ENCODE measurements around the gene DIP2C. TPM values are rescaled to one million over a fixed set of nuclear protein-coding genes. Genes with fewer than 3 reads are reported as not detected.
"Not testable (repeated sequence)": the region's sequence is repeated elsewhere in the genome, so short reads cannot be mapped to it uniquely, and the experiment has no call there.

Gene DIP2C
- total and polyA plus RNA-seq, 3 experiments from 2014 or later: 0.44 to 1.1 (median 0.55) TPM

- H3K4me1 ChIP-seq (ENCODE audit: insufficient read depth, low read length): no peaks in the 10 kb centered on the region
- no peak overlapping the region for H3K27ac ChIP-seq (ENCODE audit: low read depth, low read length)
- no peak for DNase-seq
- no peaks in the 10 kb centered on the region for H3K27me3 ChIP-seq (ENCODE audit: insufficient read depth, low read length, poor library complexity, severe bottlenecking)
- Mint-ChIP-seq H3K36me3 (no peaks in the 10 kb centered on the region), H3K4me1 (no peaks in the 10 kb centered on the region), H3K27me3 (peaks cover 10 to 46% of the 10 kb centered on the region in 2 donors), H3K4me3 (no peak overlapping the region), H3K27ac (no peak overlapping the region), H3K9me3 (peaks cover 0 to 11% (median 7%) of the 10 kb centered on the region in 5 donors)
- no peaks in the 10 kb centered on the region for H3K9me3 ChIP-seq (ENCODE audit: low read length)
- H3K4me3 ChIP-seq (ENCODE audit: low read length): no peak overlapping the region
- POLR2A ChIA-PET: no interaction called here
- no peaks in the 10 kb centered on the region for H3K36me3 ChIP-seq (ENCODE audit: insufficient read depth, low read length)
- CTCF ChIA-PET: no interaction called here
Measured at GRCh38 chr10:707861-708260, 18.4 kb upstream of the DIP2C start.

GRCh38 chr10:707456-707855 is 18.0 kb upstream of the DIP2C start:
- Mint-ChIP-seq H3K4me3 (no peak overlapping the region), H3K4me1 (no peaks in the 10 kb centered on the region), H3K27me3 (peaks cover 9 to 48% of the 10 kb centered on the region in 2 donors), H3K9me3 (peaks cover 0 to 11% (median 8%) of the 10 kb centered on the region in 5 donors), H3K27ac (no peak overlapping the region), H3K36me3 (no peaks in the 10 kb centered on the region)
- H3K4me3 ChIP-seq (ENCODE audit: low read length): no peak overlapping the region
- H3K4me1 ChIP-seq (ENCODE audit: insufficient read depth, low read length): no peaks in the 10 kb centered on the region
- H3K9me3 ChIP-seq (ENCODE audit: low read length): no peaks in the 10 kb centered on the region
- no peak overlapping the region for H3K27ac ChIP-seq (ENCODE audit: low read depth, low read length)
- H3K27me3 ChIP-seq (ENCODE audit: insufficient read depth, low read length, poor library complexity, severe bottlenecking): no peaks in the 10 kb centered on the region
- CTCF ChIA-PET: no interaction called here
- DNase-seq: no peak
- H3K36me3 ChIP-seq (ENCODE audit: insufficient read depth, low read length): no peaks in the 10 kb centered on the region
- POLR2A ChIA-PET: no interaction called here

DNA sequence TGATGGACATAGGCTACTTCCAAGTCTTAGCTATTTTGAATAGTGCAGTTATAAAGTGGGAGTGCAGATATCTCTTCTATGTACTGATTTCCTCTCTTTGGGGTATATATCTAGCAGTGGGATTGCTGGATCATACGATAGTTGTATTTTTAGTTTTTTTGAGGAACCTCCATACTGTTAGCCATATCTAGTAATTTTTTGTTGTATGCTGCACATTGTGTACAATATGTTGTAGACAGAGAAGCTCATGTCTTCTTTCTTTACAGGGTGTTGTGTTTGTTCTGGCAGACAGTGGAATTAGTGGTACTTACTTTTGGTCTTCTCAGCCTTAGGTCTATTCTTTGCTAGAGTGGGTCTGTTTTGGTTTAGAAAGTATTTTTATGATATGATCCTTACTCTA is 13.7 kb upstream of the DIP2C start:
- POLR2A ChIA-PET: no interaction called here
- H3K36me3 ChIP-seq (ENCODE audit: insufficient read depth, low read length): no peaks in the 10 kb centered on the region
- no peak overlapping the region for H3K27ac Mint-ChIP-seq
- H3K9me3 Mint-ChIP-seq: peaks cover 0 to 11% (median 8%) of the 10 kb centered on the region in 5 donors
- H3K4me3 ChIP-seq (ENCODE audit: low read length): no peak overlapping the region
- H3K36me3 Mint-ChIP-seq: no peaks in the 10 kb centered on the region
- H3K27ac ChIP-seq (ENCODE audit: low read depth, low read length): no peak overlapping the region
- no peaks in the 10 kb centered on the region for H3K27me3 ChIP-seq (ENCODE audit: insufficient read depth, low read length, poor library complexity, severe bottlenecking)
- H3K4me1 ChIP-seq (ENCODE audit: insufficient read depth, low read length): no peaks in the 10 kb centered on the region
- no peak overlapping the region for H3K4me3 Mint-ChIP-seq
- CTCF ChIA-PET: no interaction called here
- no peak for DNase-seq
- H3K9me3 ChIP-seq (ENCODE audit: low read length): no peaks in the 10 kb centered on the region
- peaks cover 14 to 41% of the 10 kb centered on the region in 2 donors for H3K27me3 Mint-ChIP-seq
- no peaks in the 10 kb centered on the region for H3K4me1 Mint-ChIP-seq

DNA sequence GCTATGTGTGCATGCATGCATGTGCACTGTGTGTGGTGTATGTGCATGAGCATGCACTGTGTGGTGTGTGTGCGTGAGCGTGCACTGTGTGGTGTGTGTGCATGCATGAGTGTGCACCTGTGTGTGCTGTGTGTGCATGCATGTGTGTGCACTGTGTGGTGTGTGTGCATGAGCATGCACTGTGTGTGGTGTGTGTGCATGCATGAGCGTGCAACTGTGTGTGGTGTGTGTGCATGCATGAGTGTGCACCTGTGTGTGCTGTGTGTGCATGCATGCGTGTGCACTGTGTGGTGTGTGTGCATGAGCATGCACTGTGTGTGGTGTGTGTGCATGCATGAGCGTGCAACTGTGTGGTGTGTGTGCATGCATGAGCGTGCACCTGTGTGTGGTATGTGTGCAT is 10.7 kb upstream of the DIP2C start:
- DNase-seq; H3K4me3 Mint-ChIP-seq; H3K36me3 Mint-ChIP-seq; H3K36me3 ChIP-seq (ENCODE audit: insufficient read depth, low read length); H3K4me1 Mint-ChIP-seq; H3K27ac ChIP-seq (ENCODE audit: low read depth, low read length); H3K9me3 ChIP-seq (ENCODE audit: low read length); H3K27ac Mint-ChIP-seq; H3K9me3 Mint-ChIP-seq; H3K4me3 ChIP-seq (ENCODE audit: low read length); CTCF ChIA-PET; H3K27me3 ChIP-seq (ENCODE audit: insufficient read depth, low read length, poor library complexity, severe bottlenecking); H3K4me1 ChIP-seq (ENCODE audit: insufficient read depth, low read length); POLR2A ChIA-PET: not testable (repeated sequence)
- H3K27me3 Mint-ChIP-seq: peaks cover 14 to 30% of the 10 kb centered on the region in 2 donors

GRCh38 chr10:697097-697875 is 7.8 kb upstream of the DIP2C start:
- Mint-ChIP-seq H3K27me3 (peaks cover 13 to 30% of the 10 kb centered on the region in 2 donors), H3K4me3 (no peak overlapping the region), H3K27ac (peak overlapping the region in 1 of 8 donors; percentile 88), H3K4me1 (no peaks in the 10 kb centered on the region), H3K36me3 (no peaks in the 10 kb centered on the region), H3K9me3 (no peaks in the 10 kb centered on the region)
- Histone ChIP-seq H3K27me3 (ENCODE audit: insufficient read depth, low read length, poor library complexity, severe bottlenecking) (no peaks in the 10 kb centered on the region), H3K36me3 (ENCODE audit: insufficient read depth, low read length) (no peaks in the 10 kb centered on the region), H3K27ac (ENCODE audit: low read depth, low read length) (no peak overlapping the region), H3K9me3 (ENCODE audit: low read length) (no peaks in the 10 kb centered on the region), H3K4me3 (ENCODE audit: low read length) (no peak overlapping the region), H3K4me1 (ENCODE audit: insufficient read depth, low read length) (no peaks in the 10 kb centered on the region)
- CTCF ChIA-PET: no interaction called here
- DNase-seq: no peak
- POLR2A ChIA-PET: no interaction called here

DNA sequence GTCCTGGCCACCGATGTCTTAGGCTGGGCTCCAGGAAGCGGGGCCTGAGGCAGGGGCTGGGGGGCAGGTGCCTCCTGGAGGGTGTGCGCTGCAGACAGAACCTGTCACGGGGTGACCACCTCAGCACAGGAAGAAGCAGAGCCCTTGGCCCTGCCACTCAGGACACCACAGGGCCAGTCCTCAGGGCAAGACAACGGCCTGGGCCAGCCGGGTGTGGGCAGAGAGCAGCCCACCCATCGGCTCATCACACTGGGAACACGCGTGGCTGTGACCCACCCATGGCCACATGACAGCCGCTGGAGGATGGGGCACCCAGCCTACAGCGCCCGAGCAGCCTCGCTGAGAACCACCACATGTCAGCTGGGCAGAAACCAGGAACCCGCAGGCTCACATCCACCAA is 5.9 kb upstream of the DIP2C start:
- H3K27ac ChIP-seq (ENCODE audit: low read depth, low read length): no peak overlapping the region
- H3K36me3 ChIP-seq (ENCODE audit: insufficient read depth, low read length): no peaks in the 10 kb centered on the region
- ChIA-PET POLR2A (no interaction called here), CTCF (no interaction called here)
- H3K9me3 ChIP-seq (ENCODE audit: low read length): no peaks in the 10 kb centered on the region
- Mint-ChIP-seq H3K27ac (no peak overlapping the region), H3K4me3 (no peak overlapping the region), H3K9me3 (peaks cover 0 to 5% (median 0%) of the 10 kb centered on the region in 5 donors), H3K27me3 (peaks cover 20 to 45% of the 10 kb centered on the region in 2 donors), H3K36me3 (no peaks in the 10 kb centered on the region), H3K4me1 (peaks cover under 1 to 7% (median 2%) of the 10 kb centered on the region in 3 donors)
- H3K4me3 ChIP-seq (ENCODE audit: low read length): no peak overlapping the region
- H3K4me1 ChIP-seq (ENCODE audit: insufficient read depth, low read length): no peaks in the 10 kb centered on the region
- no peaks in the 10 kb centered on the region for H3K27me3 ChIP-seq (ENCODE audit: insufficient read depth, low read length, poor library complexity, severe bottlenecking)
- no peak for DNase-seq

DNA sequence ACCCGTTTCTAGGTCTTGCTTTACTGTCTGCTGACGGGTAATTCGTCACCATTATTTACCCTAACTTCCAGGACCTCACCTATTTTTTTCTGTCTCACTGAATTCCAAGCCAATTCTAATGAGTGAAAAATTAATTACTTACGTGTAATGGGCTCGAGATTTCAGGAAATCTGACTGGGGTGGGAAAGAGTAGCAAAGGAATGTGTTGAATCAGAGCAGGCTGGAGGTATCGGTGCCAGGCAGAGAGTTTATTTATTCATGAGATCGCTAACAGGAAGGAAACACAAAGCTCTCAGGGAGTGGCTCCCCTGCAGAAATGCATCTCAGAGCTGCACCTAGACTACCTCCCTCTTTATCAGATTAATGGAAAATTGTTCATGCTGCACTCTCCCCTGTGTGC is 4.0 kb upstream of the DIP2C start:
- ChIA-PET CTCF (no interaction called here), POLR2A (no interaction called here)
- Histone ChIP-seq H3K36me3 (ENCODE audit: insufficient read depth, low read length) (no peaks in the 10 kb centered on the region), H3K27ac (ENCODE audit: low read depth, low read length) (no peak overlapping the region), H3K4me3 (ENCODE audit: low read length) (no peak overlapping the region), H3K4me1 (ENCODE audit: insufficient read depth, low read length) (no peaks in the 10 kb centered on the region), H3K27me3 (ENCODE audit: insufficient read depth, low read length, poor library complexity, severe bottlenecking) (no peaks in the 10 kb centered on the region), H3K9me3 (ENCODE audit: low read length) (no peaks in the 10 kb centered on the region)
- Mint-ChIP-seq H3K9me3 (peaks cover 0 to 6% (median 0%) of the 10 kb centered on the region in 5 donors), H3K4me3 (peak overlapping the region in 2 of 7 donors; percentile 8 to 25), H3K4me1 (peaks cover 2 to 11% (median 4%) of the 10 kb centered on the region in 3 donors), H3K36me3 (no peaks in the 10 kb centered on the region), H3K27me3 (peaks cover 20 to 46% of the 10 kb centered on the region in 2 donors), H3K27ac (no peak overlapping the region)
- no peak for DNase-seq

- ChIA-PET CTCF (no interaction called here), POLR2A (no interaction called here)
- H3K27me3 ChIP-seq (ENCODE audit: insufficient read depth, low read length, poor library complexity, severe bottlenecking): no peaks in the 10 kb centered on the region
- no peaks in the 10 kb centered on the region for H3K9me3 ChIP-seq (ENCODE audit: low read length)
- H3K4me3 ChIP-seq (ENCODE audit: low read length): no peak overlapping the region
- Mint-ChIP-seq H3K36me3 (no peaks in the 10 kb centered on the region), H3K4me3 (no peak overlapping the region), H3K9me3 (peaks cover 0 to 9% (median 0%) of the 10 kb centered on the region in 5 donors), H3K4me1 (peaks cover 2 to 17% (median 4%) of the 10 kb centered on the region in 3 donors), H3K27ac (no peak overlapping the region), H3K27me3 (peaks cover 20 to 49% of the 10 kb centered on the region in 2 donors)
- no peak overlapping the region for H3K27ac ChIP-seq (ENCODE audit: low read depth, low read length)
- no peak for DNase-seq
- no peaks in the 10 kb centered on the region for H3K36me3 ChIP-seq (ENCODE audit: insufficient read depth, low read length)
- no peaks in the 10 kb centered on the region for H3K4me1 ChIP-seq (ENCODE audit: insufficient read depth, low read length)
Measured at GRCh38 chr10:692682-693351, 3.3 kb upstream of the DIP2C start.

All from CD8-positive, alpha-beta memory T cell (primary cell).